Ishikawa (cell line): ENCODE measurements around the gene GRIP2.

Experiments
- CEBPB ChIP-seq: IDR thresholded peaks from 2 replicates; pipeline ENCODE4 v1.6.1; 2012
- CREB1 ChIP-seq: IDR thresholded peaks from 2 replicates; pipeline ENCODE4 v1.6.1; 2012; ENCODE audit warnings: low read depth
- EGR1 ChIP-seq: IDR thresholded peaks from 2 replicates; pipeline ENCODE4 v1.6.1; 2012
- EP300 ChIP-seq: IDR thresholded peaks from 2 replicates; pipeline ENCODE4 v1.6.1; 2012; ENCODE audit warnings: borderline replicate concordance
- FOXM1 ChIP-seq: IDR thresholded peaks from 2 replicates; pipeline ENCODE4 v1.6.1; 2012; ENCODE audit warnings: low read depth, borderline replicate concordance
- NFIC ChIP-seq: IDR thresholded peaks from 2 replicates; pipeline ENCODE4 v1.6.1; 2012
- RAD21 ChIP-seq: IDR thresholded peaks from 2 replicates; pipeline ENCODE4 v1.6.1; 2012; ENCODE audit warnings: low read depth
- TAF1 ChIP-seq: IDR thresholded peaks from 2 replicates; pipeline ENCODE4 v1.6.1; 2012; ENCODE audit warnings: low read depth, mild to moderate bottlenecking
- TCF12 ChIP-seq: IDR thresholded peaks from 2 replicates; pipeline ENCODE4 v1.6.1; 2012; ENCODE audit warnings: low read depth
- TEAD4 ChIP-seq: IDR thresholded peaks from 2 replicates; pipeline ENCODE4 v1.6.1; 2012
- USF1 ChIP-seq: IDR thresholded peaks from 2 replicates; pipeline ENCODE4 v1.6.1; 2012
- YY1 ChIP-seq: IDR thresholded peaks from 2 replicates; pipeline ENCODE4 v1.6.1; 2012; ENCODE audit warnings: low read depth
- ZBTB7A ChIP-seq: IDR thresholded peaks from 2 replicates; pipeline ENCODE4 v1.6.1; 2012; ENCODE audit warnings: low read depth
- TF ChIP-seq, protein P1 (sequence below): IDR thresholded peaks from 2 replicates; pipeline ENCODE4 v1.6.1; 2012; ENCODE audit warnings: low read depth, mild to moderate bottlenecking
- TF ChIP-seq, protein P2 (sequence below): IDR thresholded peaks from 2 replicates; pipeline ENCODE4 v1.6.1; 2012

The GRIP2 gene

GRCh38 chr3:14463330-14464140 is 76.6 kb downstream of the GRIP2 start:
- TF ChIP-seq EGR1 (no peak), CREB1 (no peak), CEBPB (no peak), ZBTB7A (peak; percentile 72), USF1 (no peak), EP300 (peak; percentile 93), FOXM1 (peak; percentile 82), RAD21 (no peak), TCF12 (peak; percentile 98), TAF1 (peak; percentile 10; the same call in 1 of the 2 replicates), TEAD4 (peak; percentile 75), NFIC (peak; percentile 98), YY1 (0 out of 2 replicates have a peak, but pooled peaks have one; percentile 26)
- TF ChIP-seq, protein P1, sequence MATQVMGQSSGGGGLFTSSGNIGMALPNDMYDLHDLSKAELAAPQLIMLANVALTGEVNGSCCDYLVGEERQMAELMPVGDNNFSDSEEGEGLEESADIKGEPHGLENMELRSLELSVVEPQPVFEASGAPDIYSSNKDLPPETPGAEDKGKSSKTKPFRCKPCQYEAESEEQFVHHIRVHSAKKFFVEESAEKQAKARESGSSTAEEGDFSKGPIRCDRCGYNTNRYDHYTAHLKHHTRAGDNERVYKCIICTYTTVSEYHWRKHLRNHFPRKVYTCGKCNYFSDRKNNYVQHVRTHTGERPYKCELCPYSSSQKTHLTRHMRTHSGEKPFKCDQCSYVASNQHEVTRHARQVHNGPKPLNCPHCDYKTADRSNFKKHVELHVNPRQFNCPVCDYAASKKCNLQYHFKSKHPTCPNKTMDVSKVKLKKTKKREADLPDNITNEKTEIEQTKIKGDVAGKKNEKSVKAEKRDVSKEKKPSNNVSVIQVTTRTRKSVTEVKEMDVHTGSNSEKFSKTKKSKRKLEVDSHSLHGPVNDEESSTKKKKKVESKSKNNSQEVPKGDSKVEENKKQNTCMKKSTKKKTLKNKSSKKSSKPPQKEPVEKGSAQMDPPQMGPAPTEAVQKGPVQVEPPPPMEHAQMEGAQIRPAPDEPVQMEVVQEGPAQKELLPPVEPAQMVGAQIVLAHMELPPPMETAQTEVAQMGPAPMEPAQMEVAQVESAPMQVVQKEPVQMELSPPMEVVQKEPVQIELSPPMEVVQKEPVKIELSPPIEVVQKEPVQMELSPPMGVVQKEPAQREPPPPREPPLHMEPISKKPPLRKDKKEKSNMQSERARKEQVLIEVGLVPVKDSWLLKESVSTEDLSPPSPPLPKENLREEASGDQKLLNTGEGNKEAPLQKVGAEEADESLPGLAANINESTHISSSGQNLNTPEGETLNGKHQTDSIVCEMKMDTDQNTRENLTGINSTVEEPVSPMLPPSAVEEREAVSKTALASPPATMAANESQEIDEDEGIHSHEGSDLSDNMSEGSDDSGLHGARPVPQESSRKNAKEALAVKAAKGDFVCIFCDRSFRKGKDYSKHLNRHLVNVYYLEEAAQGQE = 0 out of 2 replicates have a peak, but pooled peaks have one; percentile 22
- TF ChIP-seq, protein P2, sequence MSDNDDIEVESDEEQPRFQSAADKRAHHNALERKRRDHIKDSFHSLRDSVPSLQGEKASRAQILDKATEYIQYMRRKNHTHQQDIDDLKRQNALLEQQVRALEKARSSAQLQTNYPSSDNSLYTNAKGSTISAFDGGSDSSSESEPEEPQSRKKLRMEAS = peak; percentile 55

- peak; percentile 7; the same call in 1 of the 2 replicates for TF ChIP-seq TAF1
- TF ChIP-seq ZBTB7A = no peak
- TF ChIP-seq, protein P2 = no peak
Measured at GRCh38 chr3:14462738-14463137, 77.4 kb downstream of the GRIP2 start.

- TF ChIP-seq, protein P1 = no peak
- TF ChIP-seq TCF12 (no peak), FOXM1 (no peak), RAD21 (peak; percentile 90), TEAD4 (no peak)
Measured at GRCh38 chr3:14461748-14462324, 78.3 kb downstream of the GRIP2 start.

GRCh38 chr3:14461006-14461747 is 79.0 kb downstream of the GRIP2 start:
- TF ChIP-seq CREB1 (no peak), TAF1 (no peak), FOXM1 (no peak), RAD21 (no peak), EGR1 (no peak)
- TF ChIP-seq, protein P1 = no peak
